Calu3 (cell line): ENCODE measurements around the gene KHDRBS2. TPM values are rescaled to one million over a fixed set of nuclear protein-coding genes. Genes with fewer than 3 reads are reported as not detected.

Source experiments
- BruUV-seq: library from RNA; stranded (reverse); fragments of 400-500 nt; replicated peaks from 2 replicates; lab custom pipeline; 2021; lab: Mats Ljungman, UMichigan
- CTCF ChIA-PET: fragments of 300-600 bp; sonication (Branson Sonifier 250); formaldehyde crosslinking; loops from one replicate; lab custom pipeline; 2022; ENCODE audit warnings: antibody characterized with exemption; lab: Charles Lee
- DNase-seq: peaks from one replicate; pipeline ENCODE4 v3.0.0; 2022
- H3K27ac Mint-ChIP-seq: one replicate; pipeline ENCODE4 v1.8.0; 2022; ENCODE audit warnings: mixed read lengths; ENCODE audit not compliant: unreplicated experiment
- H3K27me3 Mint-ChIP-seq: one replicate; pipeline ENCODE4 v1.8.0; 2022; ENCODE audit warnings: mixed read lengths; ENCODE audit not compliant: unreplicated experiment
- H3K36me3 Mint-ChIP-seq: one replicate; pipeline ENCODE4 v1.8.0; 2022; ENCODE audit warnings: mild to moderate bottlenecking, moderate library complexity, mixed read lengths; ENCODE audit not compliant: insufficient read depth, unreplicated experiment
- H3K4me1 Mint-ChIP-seq: one replicate; pipeline ENCODE4 v1.8.0; 2022; ENCODE audit warnings: mild to moderate bottlenecking, low read depth, mixed read lengths; ENCODE audit not compliant: unreplicated experiment
- H3K4me3 Mint-ChIP-seq: one replicate; pipeline ENCODE4 v1.8.0; 2022; ENCODE audit warnings: mild to moderate bottlenecking, low read depth, moderate library complexity, mixed read lengths; ENCODE audit not compliant: unreplicated experiment
- H3K9me3 Mint-ChIP-seq: one replicate; pipeline ENCODE4 v1.8.0; 2022; ENCODE audit warnings: low read depth, mixed read lengths; ENCODE audit not compliant: unreplicated experiment
- intact Hi-C: fragments of 100-400 bp; cut with micrococcal nuclease; formaldehyde crosslinking; loops from one replicate; pipeline ENCODE4 v1.10.0; 2022; ENCODE audit not compliant: unreplicated experiment
- total RNA-seq: library from RNA; stranded (reverse); gene quantifications from 2 replicates; pipeline ENCODE4 v1.2.3, GENCODE V29; 2022
- TF ChIP-seq, protein P1 (sequence below): fragments of 200-600 bp; IDR thresholded peaks from one replicate; pipeline ENCODE4 v1.8.0; 2022; ENCODE audit warnings: antibody characterized with exemption; ENCODE audit not compliant: unreplicated experiment

KHDRBS2 gene
- total RNA-seq, 1 experiment from 2014 or later = not detected

DNA sequence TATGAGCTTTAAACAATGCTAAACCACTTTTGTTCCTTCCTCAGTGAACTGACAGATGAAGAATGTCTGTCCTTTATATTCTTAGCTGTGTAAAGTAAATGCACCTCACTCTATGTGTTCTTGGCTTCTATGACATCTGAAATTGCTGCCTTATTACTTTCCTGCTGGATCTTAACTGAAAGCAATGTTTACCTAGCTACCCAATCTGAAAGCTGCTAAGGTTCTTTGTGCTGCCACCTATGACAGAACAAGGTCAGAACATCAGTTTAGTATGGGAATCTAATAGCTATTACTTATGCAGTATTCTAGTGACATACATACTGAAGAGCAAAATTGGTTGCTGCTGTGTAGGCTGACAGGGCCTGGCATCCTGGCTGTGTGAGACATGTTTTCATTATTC lies 444.1 kb downstream of the KHDRBS2 start:
- no peak for DNase-seq
- intact Hi-C loops = no loop called here
- no peak overlapping the region for H3K4me3 Mint-ChIP-seq
- CTCF ChIA-PET = no interaction called here
- H3K9me3 Mint-ChIP-seq = peaks cover 6% of the 10 kb centered on the region
- no peaks in the 10 kb centered on the region for H3K4me1 Mint-ChIP-seq
- no peak overlapping the region for H3K27ac Mint-ChIP-seq
- no peaks in the 10 kb centered on the region for H3K27me3 Mint-ChIP-seq
- BruUV-seq = no TSS peak
- TF ChIP-seq, protein P1, sequence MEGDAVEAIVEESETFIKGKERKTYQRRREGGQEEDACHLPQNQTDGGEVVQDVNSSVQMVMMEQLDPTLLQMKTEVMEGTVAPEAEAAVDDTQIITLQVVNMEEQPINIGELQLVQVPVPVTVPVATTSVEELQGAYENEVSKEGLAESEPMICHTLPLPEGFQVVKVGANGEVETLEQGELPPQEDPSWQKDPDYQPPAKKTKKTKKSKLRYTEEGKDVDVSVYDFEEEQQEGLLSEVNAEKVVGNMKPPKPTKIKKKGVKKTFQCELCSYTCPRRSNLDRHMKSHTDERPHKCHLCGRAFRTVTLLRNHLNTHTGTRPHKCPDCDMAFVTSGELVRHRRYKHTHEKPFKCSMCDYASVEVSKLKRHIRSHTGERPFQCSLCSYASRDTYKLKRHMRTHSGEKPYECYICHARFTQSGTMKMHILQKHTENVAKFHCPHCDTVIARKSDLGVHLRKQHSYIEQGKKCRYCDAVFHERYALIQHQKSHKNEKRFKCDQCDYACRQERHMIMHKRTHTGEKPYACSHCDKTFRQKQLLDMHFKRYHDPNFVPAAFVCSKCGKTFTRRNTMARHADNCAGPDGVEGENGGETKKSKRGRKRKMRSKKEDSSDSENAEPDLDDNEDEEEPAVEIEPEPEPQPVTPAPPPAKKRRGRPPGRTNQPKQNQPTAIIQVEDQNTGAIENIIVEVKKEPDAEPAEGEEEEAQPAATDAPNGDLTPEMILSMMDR = no peak
- no peaks in the 10 kb centered on the region for H3K36me3 Mint-ChIP-seq

DNA sequence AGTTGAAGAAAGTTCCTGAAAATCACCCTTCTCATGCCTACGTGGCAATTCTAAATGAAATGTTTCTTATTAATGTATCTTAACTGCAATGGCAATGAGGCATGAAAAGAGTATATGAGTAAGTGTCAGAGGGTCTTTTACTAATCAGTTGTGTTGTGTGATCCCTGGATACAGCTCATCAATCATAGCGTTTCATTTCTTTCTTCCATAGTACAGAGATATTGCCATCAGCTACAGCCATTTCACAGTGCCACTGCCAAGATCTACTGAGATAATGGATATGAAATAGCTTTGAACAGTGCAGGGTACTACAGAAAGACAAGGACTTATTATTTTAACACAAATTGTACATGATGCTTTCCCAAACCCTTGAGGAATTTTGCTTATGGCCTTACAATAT lies 450.8 kb downstream of the KHDRBS2 start:
- BruUV-seq = no TSS peak
- Mint-ChIP-seq H3K9me3 (no peaks in the 10 kb centered on the region), H3K27me3 (no peaks in the 10 kb centered on the region), H3K36me3 (no peaks in the 10 kb centered on the region), H3K27ac (no peak overlapping the region), H3K4me1 (no peaks in the 10 kb centered on the region), H3K4me3 (no peak overlapping the region)
- intact Hi-C loops = no loop called here
- CTCF ChIA-PET = no interaction called here
- TF ChIP-seq, protein P1 = no peak
- no peak for DNase-seq

DNA sequence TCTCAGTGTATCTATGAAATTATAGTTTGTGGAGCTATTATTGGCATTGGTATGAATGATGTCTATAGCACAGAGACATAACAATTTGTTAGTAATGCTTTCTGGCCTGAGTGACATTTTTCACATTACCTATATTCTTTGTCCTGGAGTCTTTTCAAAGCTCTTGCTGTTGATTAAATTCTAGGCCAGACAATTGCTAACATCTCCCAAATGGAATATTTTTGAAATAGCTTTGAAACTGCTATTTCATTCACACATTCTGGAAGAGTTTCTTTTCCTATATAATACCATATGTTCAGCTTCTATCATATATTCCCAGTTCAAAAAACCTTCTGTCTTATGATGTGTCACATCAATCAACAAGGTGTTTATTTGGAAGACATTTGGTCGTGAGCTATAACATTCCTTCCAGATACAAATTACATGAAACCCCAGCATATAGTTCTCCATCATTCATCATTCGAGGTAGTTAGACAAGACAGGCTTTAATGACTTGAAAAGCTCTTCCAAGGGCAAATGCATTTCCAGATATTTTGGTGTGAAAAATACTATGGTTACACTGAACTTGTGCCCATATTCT lies 452.8 kb downstream of the KHDRBS2 start:
- CTCF ChIA-PET = no interaction called here
- H3K36me3 Mint-ChIP-seq = no peaks in the 10 kb centered on the region
- no peaks in the 10 kb centered on the region for H3K27me3 Mint-ChIP-seq
- BruUV-seq = no TSS peak
- no peak overlapping the region for H3K27ac Mint-ChIP-seq
- H3K4me1 Mint-ChIP-seq = no peaks in the 10 kb centered on the region
- no peak overlapping the region for H3K4me3 Mint-ChIP-seq
- intact Hi-C loops = no loop called here
- DNase-seq = no peak
- H3K9me3 Mint-ChIP-seq = no peaks in the 10 kb centered on the region
- TF ChIP-seq, protein P1 = no peak

DNA sequence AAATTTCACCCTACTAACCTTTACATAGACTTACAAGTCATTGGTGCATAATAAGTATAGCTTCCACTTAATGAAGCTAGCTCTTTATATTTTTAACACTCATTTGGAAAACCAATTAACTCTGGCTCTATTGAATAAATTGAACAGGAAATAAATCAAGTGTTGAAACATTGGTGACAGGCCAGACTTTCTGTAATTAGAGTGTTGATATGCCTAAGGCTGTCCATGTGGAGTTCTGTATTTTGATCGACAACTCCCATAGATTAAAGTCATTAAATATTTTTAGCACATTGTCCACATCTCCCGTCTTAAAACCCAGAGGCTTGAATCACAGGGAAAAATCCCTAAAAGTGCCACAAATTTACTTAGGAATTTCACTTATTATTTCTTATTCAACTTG lies 468.3 kb downstream of the KHDRBS2 start:
- no peaks in the 10 kb centered on the region for H3K36me3 Mint-ChIP-seq
- H3K27ac Mint-ChIP-seq = no peak overlapping the region
- H3K9me3 Mint-ChIP-seq = peaks cover 15% of the 10 kb centered on the region
- BruUV-seq = no TSS peak
- H3K27me3 Mint-ChIP-seq = no peaks in the 10 kb centered on the region
- CTCF ChIA-PET = no interaction called here
- intact Hi-C loops = no loop called here
- H3K4me1 Mint-ChIP-seq = no peaks in the 10 kb centered on the region
- H3K4me3 Mint-ChIP-seq = no peak overlapping the region
- TF ChIP-seq, protein P1 = no peak
- DNase-seq = no peak
